GM23338 (cell line): Measurements from ENCODE around the gene CHKB.

Experiments
- CREB1 ChIP-seq: fragments of 250-450 bp; sonication (Bioruptor Pico); IDR thresholded peaks from 2 replicates; pipeline ENCODE4 v1.5.0; 2020; ENCODE audit warnings: low read depth, mild to moderate bottlenecking, moderate library complexity
- EZH2 ChIP-seq: fragments of 200-600 bp; sonication (generic); IDR thresholded peaks from one replicate; pipeline ENCODE4 v1.8.0; 2017; ENCODE audit warnings: antibody characterized with exemption, mild to moderate bottlenecking, low read depth; ENCODE audit not compliant: unreplicated experiment
- EZH2phosphoT487 ChIP-seq: fragments of 200-600 bp; sonication (generic); IDR thresholded peaks from one replicate; pipeline ENCODE4 v1.8.1; 2018; ENCODE audit warnings: antibody characterized with exemption; ENCODE audit not compliant: unreplicated experiment
- JUNB ChIP-seq: IDR thresholded peaks from one replicate; pipeline ENCODE4 v1.6.1; 2016; ENCODE audit warnings: antibody characterized with exemption; ENCODE audit not compliant: unreplicated experiment
- POLR2AphosphoS5 ChIP-seq: IDR thresholded peaks from 2 replicates; pipeline ENCODE4 v1.6.1; 2016; ENCODE audit warnings: antibody characterized with exemption, low read depth
- ZNF331 ChIP-seq: fragments of 250-450 bp; sonication (Bioruptor Pico); IDR thresholded peaks from 2 replicates; pipeline ENCODE4 v1.5.0; 2020; ENCODE audit warnings: low read depth, mild to moderate bottlenecking, moderate library complexity
- TF ChIP-seq, protein P1 (sequence below), 2 experiments: fragments of 200-600 bp in 1 of 2; sonication (generic) in 1 of 2; conservative IDR thresholded peaks; 2 replicates each; pipeline versions ENCODE4 v1.5.1 to v1.6.1; 2016 to 2017; ENCODE audit warnings: antibody characterized with exemption in 2 of 2, low read depth in 2 of 2, mild to moderate bottlenecking in 2 of 2, moderate library complexity in 1 of 2
- TF ChIP-seq, protein P2 (sequence below): IDR thresholded peaks from one replicate; pipeline ENCODE4 v1.6.1; 2018; ENCODE audit warnings: antibody characterized with exemption; ENCODE audit not compliant: unreplicated experiment

DNA sequence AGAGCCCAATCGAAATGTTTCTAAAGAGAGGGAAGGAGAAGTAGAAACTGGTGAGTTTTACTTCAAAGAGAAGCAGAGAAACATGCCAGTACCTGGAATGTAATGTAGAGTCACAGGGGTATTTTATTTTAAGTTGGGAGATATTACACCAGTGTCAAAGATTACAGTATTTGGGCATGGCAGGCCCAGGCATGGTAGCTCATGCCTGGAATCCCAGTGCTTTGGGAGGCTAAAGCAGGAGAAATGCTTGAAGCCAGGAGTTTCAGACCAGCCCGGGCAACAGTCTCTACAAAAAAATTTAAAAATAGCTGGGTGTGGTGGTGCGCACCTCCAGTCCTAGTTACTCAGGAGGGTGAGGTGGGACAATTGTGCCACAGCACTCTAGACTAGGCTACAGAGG lies 22.6 kb downstream of the CHKB start:
- TF ChIP-seq EZH2 (no peak), POLR2AphosphoS5 (no peak), EZH2phosphoT487 (no peak), ZNF331 (CRISPR knock-in tag) (no peak), JUNB (no peak), CREB1 (CRISPR knock-in tag) (no peak)
- TF ChIP-seq, protein P1, sequence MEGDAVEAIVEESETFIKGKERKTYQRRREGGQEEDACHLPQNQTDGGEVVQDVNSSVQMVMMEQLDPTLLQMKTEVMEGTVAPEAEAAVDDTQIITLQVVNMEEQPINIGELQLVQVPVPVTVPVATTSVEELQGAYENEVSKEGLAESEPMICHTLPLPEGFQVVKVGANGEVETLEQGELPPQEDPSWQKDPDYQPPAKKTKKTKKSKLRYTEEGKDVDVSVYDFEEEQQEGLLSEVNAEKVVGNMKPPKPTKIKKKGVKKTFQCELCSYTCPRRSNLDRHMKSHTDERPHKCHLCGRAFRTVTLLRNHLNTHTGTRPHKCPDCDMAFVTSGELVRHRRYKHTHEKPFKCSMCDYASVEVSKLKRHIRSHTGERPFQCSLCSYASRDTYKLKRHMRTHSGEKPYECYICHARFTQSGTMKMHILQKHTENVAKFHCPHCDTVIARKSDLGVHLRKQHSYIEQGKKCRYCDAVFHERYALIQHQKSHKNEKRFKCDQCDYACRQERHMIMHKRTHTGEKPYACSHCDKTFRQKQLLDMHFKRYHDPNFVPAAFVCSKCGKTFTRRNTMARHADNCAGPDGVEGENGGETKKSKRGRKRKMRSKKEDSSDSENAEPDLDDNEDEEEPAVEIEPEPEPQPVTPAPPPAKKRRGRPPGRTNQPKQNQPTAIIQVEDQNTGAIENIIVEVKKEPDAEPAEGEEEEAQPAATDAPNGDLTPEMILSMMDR (conservative IDR thresholded peaks at IDR 0.05; ENCODE audit: low read depth in 2 of 2) = no peak
- TF ChIP-seq, protein P2, sequence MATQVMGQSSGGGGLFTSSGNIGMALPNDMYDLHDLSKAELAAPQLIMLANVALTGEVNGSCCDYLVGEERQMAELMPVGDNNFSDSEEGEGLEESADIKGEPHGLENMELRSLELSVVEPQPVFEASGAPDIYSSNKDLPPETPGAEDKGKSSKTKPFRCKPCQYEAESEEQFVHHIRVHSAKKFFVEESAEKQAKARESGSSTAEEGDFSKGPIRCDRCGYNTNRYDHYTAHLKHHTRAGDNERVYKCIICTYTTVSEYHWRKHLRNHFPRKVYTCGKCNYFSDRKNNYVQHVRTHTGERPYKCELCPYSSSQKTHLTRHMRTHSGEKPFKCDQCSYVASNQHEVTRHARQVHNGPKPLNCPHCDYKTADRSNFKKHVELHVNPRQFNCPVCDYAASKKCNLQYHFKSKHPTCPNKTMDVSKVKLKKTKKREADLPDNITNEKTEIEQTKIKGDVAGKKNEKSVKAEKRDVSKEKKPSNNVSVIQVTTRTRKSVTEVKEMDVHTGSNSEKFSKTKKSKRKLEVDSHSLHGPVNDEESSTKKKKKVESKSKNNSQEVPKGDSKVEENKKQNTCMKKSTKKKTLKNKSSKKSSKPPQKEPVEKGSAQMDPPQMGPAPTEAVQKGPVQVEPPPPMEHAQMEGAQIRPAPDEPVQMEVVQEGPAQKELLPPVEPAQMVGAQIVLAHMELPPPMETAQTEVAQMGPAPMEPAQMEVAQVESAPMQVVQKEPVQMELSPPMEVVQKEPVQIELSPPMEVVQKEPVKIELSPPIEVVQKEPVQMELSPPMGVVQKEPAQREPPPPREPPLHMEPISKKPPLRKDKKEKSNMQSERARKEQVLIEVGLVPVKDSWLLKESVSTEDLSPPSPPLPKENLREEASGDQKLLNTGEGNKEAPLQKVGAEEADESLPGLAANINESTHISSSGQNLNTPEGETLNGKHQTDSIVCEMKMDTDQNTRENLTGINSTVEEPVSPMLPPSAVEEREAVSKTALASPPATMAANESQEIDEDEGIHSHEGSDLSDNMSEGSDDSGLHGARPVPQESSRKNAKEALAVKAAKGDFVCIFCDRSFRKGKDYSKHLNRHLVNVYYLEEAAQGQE = no peak
